ENCODE measurements around the gene METTL9.
"Not testable (repeated sequence)": the region's sequence is repeated elsewhere in the genome, so short reads cannot be mapped to it uniquely, and the experiment has no call there.

The METTL9 gene

GRCh38 chr16:21639493-21639892 is 40.1 kb downstream of the METTL9 start:
- no peak for DNase-seq

- no peak for DNase-seq
Measured at GRCh38 chr16:21641916-21642315, 42.5 kb downstream of the METTL9 start.

- DNase-seq: no peak
Measured at GRCh38 chr16:21642861-21643260, 43.5 kb downstream of the METTL9 start.

- no peak for DNase-seq
Measured at GRCh38 chr16:21643785-21644184, 44.4 kb downstream of the METTL9 start.

GRCh38 chr16:21644674-21645073 is 45.3 kb downstream of the METTL9 start:
- DNase-seq: no peak

GRCh38 chr16:21645261-21645721 is 45.9 kb downstream of the METTL9 start:
- DNase-seq: no peak

- DNase-seq: no peak
Measured at GRCh38 chr16:21646091-21646490, 46.7 kb downstream of the METTL9 start.

GRCh38 chr16:21646721-21647561 is 47.6 kb downstream of the METTL9 start:
- no peak for DNase-seq

GRCh38 chr16:21647562-21648164 is 48.3 kb downstream of the METTL9 start:
- DNase-seq: no peak

- not testable (repeated sequence) for DNase-seq
Measured at GRCh38 chr16:21649826-21650406, 50.5 kb downstream of the METTL9 start.

- peak in 1 of 2 donors; percentile 20 for DNase-seq
Measured at GRCh38 chr16:21650521-21650920, 51.1 kb downstream of the METTL9 start.

GRCh38 chr16:21651515-21651914 is 52.1 kb downstream of the METTL9 start:
- no peak for DNase-seq

GRCh38 chr16:21652453-21652852 is 53.1 kb downstream of the METTL9 start, which contains the start of gene IGSF6:
TSS of gene IGSF6 (minus strand) at chr16:21652608. CDS start at chr16:21652598, 10 bp downstream.
- no peak for DNase-seq

- DNase-seq: no peak
Measured at GRCh38 chr16:21653571-21653970, 54.2 kb downstream of the METTL9 start.

- no peak for DNase-seq
Measured at GRCh38 chr16:21654466-21654865, 55.1 kb downstream of the METTL9 start.

- DNase-seq: no peak
Measured at GRCh38 chr16:21654881-21655280, 55.5 kb downstream of the METTL9 start.

GRCh38 chr16:21656795-21657768 is 57.7 kb downstream of the METTL9 start:
- DNase-seq: peak; percentile 13 to 79

- DNase-seq: no peak
Measured at GRCh38 chr16:21659124-21659523, 59.7 kb downstream of the METTL9 start.

GRCh38 chr16:21663889-21664647 is 64.7 kb downstream of the METTL9 start, which contains the start of gene OTOA:
TSS of gene OTOA (plus strand) at chr16:21663968. CDS start at chr16:21678515, 14,547 bp downstream.
- DNase-seq: no peak

- no peak for DNase-seq
Measured at GRCh38 chr16:21664801-21665492, 65.6 kb downstream of the METTL9 start.

- no peak for DNase-seq
Measured at GRCh38 chr16:21666772-21667171, 67.4 kb downstream of the METTL9 start.
